GM12892 (cell line): ENCODE measurements around the gene FAM124A.
"Not testable (repeated sequence)": the region's sequence is repeated elsewhere in the genome, so short reads cannot be mapped to it uniquely, and the experiment has no call there.

Experiments
- POLR2AphosphoS5 ChIP-seq: IDR thresholded peaks from 2 replicates; pipeline ENCODE4 v1.6.1; 2011; ENCODE audit warnings: low read depth, low read length, control low read depth
- TAF1 ChIP-seq: IDR thresholded peaks from 2 replicates; pipeline ENCODE4 v1.6.1; 2011; ENCODE audit warnings: low read depth, mild to moderate bottlenecking, control low read depth, low read length, borderline replicate concordance

- not testable (repeated sequence) for TF ChIP-seq POLR2AphosphoS5, TAF1
Observed at GRCh38 chr13:51282923-51283322, 60.7 kb downstream of the FAM124A start.
